HEK293 (cell line): ENCODE data around the gene SNX33.
"Not testable (repeated sequence)": the region's sequence is repeated elsewhere in the genome, so short reads cannot be mapped to it uniquely, and the experiment has no call there.

Experiments used
- CTCF ChIA-PET: fragments of 350-600 bp; formaldehyde crosslinking; extraction: SDS; loops from one replicate; lab custom pipeline; 2021; ENCODE audit warnings: antibody characterized with exemption; lab: Yijun Ruan, JAX
- POLR2A ChIA-PET: fragments of 300-600 bp; formaldehyde crosslinking; extraction: SDS; loops from one replicate; lab custom pipeline; 2020; ENCODE audit warnings: antibody characterized with exemption, inconsistent platforms; lab: Yijun Ruan, JAX
- H3K27ac ChIP-seq: fragments of 200-500 bp; sonication (Bioruptor generic); 2 replicates; pipeline ENCODE4 v1.5.1; 2014; ENCODE audit warnings: low read depth, low read length, control low read depth, inconsistent platforms; ENCODE audit errors: extremely low read depth
- H3K36me3 ChIP-seq, 2 experiments: fragments of 200-500 bp in 1 of 2; sonication (Bioruptor generic) in 1 of 2; 1 replicate in 1 of 2; 2 replicates in 1 of 2; pipeline ENCODE4 v1.5.1; 2014 to 2017; ENCODE audit warnings: inconsistent platforms in 2 of 2, low read length in 2 of 2; ENCODE audit not compliant: control insufficient read depth in 2 of 2, insufficient read depth in 1 of 2
- H3K4me1 ChIP-seq: fragments of 200-500 bp; sonication (Bioruptor generic); 2 replicates; pipeline ENCODE4 v1.5.1; 2014; ENCODE audit warnings: mild to moderate bottlenecking, low read length, inconsistent platforms; ENCODE audit not compliant: control insufficient read depth, insufficient read depth
- H3K4me3 ChIP-seq: 2 replicates; pipeline ENCODE4 v1.5.1; 2011; ENCODE audit warnings: low read depth, mild to moderate bottlenecking, control low read depth, low read length, moderate library complexity
- H3K9me3 ChIP-seq: fragments of 200-500 bp; sonication (Bioruptor generic); 2 replicates; pipeline ENCODE4 v1.5.1; 2014; ENCODE audit warnings: low read depth, low read length, inconsistent platforms; ENCODE audit not compliant: control insufficient read depth, insufficient read depth
- GLIS2 ChIP-seq: fragments of 450-650 bp; formaldehyde crosslinking; IDR thresholded peaks from 2 replicates; pipeline ENCODE4 v1.5.1; 2016; ENCODE audit warnings: missing biosample characterization, missing genetic modification characterization
- KLF17 ChIP-seq: fragments of 450-650 bp; formaldehyde crosslinking; IDR thresholded peaks from 2 replicates; pipeline ENCODE4 v1.5.1; 2016; ENCODE audit warnings: missing biosample characterization, missing genetic modification characterization
- SCRT1 ChIP-seq: fragments of 450-650 bp; formaldehyde crosslinking; IDR thresholded peaks from 2 replicates; pipeline ENCODE4 v1.5.1; 2016; ENCODE audit warnings: missing biosample characterization, missing genetic modification characterization, borderline replicate concordance
- SCRT2 ChIP-seq: fragments of 450-650 bp; formaldehyde crosslinking; IDR thresholded peaks from 2 replicates; pipeline ENCODE4 v1.5.1; 2016; ENCODE audit warnings: missing biosample characterization, missing genetic modification characterization
- ZFP69B ChIP-seq: fragments of 450-650 bp; formaldehyde crosslinking; IDR thresholded peaks from 2 replicates; pipeline ENCODE4 v1.5.1; 2016; ENCODE audit warnings: missing biosample characterization, missing genetic modification characterization
- ZNF398 ChIP-seq: fragments of 450-650 bp; formaldehyde crosslinking; IDR thresholded peaks from 2 replicates; pipeline ENCODE4 v1.5.1; 2017; ENCODE audit warnings: missing biosample characterization, missing genetic modification characterization
- ZNF692 ChIP-seq: fragments of 450-650 bp; formaldehyde crosslinking; IDR thresholded peaks from 2 replicates; pipeline ENCODE4 v1.5.1; 2016; ENCODE audit warnings: missing biosample characterization, missing genetic modification characterization
- ZSCAN4 ChIP-seq: fragments of 450-650 bp; formaldehyde crosslinking; IDR thresholded peaks from 2 replicates; pipeline ENCODE4 v1.5.1; 2017; ENCODE audit warnings: missing biosample characterization, missing genetic modification characterization

Gene SNX33

GRCh38 chr15:75699961-75700874, 52.5 kb downstream of the SNX33 start:
- TF ChIP-seq KLF17 (tag by site-specific recombination) (peak; percentile 53; the same call in 1 of the 2 replicates), ZNF398 (tag by site-specific recombination) (peak; percentile 41; the same call in 1 of the 2 replicates)
- H3K4me3 ChIP-seq, CTCF ChIA-PET, H3K4me1 ChIP-seq, H3K9me3 ChIP-seq, POLR2A ChIA-PET, H3K27ac ChIP-seq, H3K36me3 ChIP-seq: not testable (repeated sequence)

- CTCF ChIA-PET, result not testable (repeated sequence)
Observed at GRCh38 chr15:75701071-75702003, 53.6 kb downstream of the SNX33 start.

GRCh38 chr15:75702436-75702835, 54.7 kb downstream of the SNX33 start:
- no peaks in the 10 kb centered on the region for H3K4me1 ChIP-seq
- no peak overlapping the region for H3K27ac ChIP-seq

More at GRCh38 chr15:75701071-75702003, 53.6 kb downstream of the SNX33 start:
- H3K36me3 ChIP-seq, H3K27ac ChIP-seq, H3K9me3 ChIP-seq, H3K4me3 ChIP-seq, H3K4me1 ChIP-seq, POLR2A ChIA-PET: not testable (repeated sequence)
- peak; percentile 53; the same call in 1 of the 2 replicates for TF ChIP-seq GLIS2 (tag by site-specific recombination)
- TF ChIP-seq SCRT1 (tag by site-specific recombination), result peak; percentile 71; the same call in 1 of the 2 replicates
- peak; percentile 96 for TF ChIP-seq SCRT2 (tag by site-specific recombination)

GRCh38 chr15:75703440-75704262, 55.9 kb downstream of the SNX33 start:
- POLR2A ChIA-PET, H3K27ac ChIP-seq: not testable (repeated sequence)
- CTCF ChIA-PET, result interaction anchor here (0.7 kb wide), 1 partner anchor 228 kb away, joined by 3 read pairs; no protein-coding TSS in a partner anchor

More at GRCh38 chr15:75702436-75702835, 54.7 kb downstream of the SNX33 start:
- peak; percentile 55; the same call in 1 of the 2 replicates for TF ChIP-seq ZNF692 (tag by site-specific recombination)
- TF ChIP-seq ZSCAN4 (tag by site-specific recombination), result no peak
- peak; percentile 77 for TF ChIP-seq ZFP69B (tag by site-specific recombination)
- Histone ChIP-seq H3K36me3 (peaks cover 0 to 2% of the 10 kb centered on the region in 2 experiments; a peak in 1 of 3 replicates), H3K4me3 (no peak overlapping the region), H3K9me3 (no peaks in the 10 kb centered on the region)
- ChIA-PET CTCF (interaction anchor here (0.5 kb wide), 1 partner anchor 380 kb away, joined by 3 read pairs; no protein-coding TSS in a partner anchor), POLR2A (no interaction called here)

More at GRCh38 chr15:75703440-75704262, 55.9 kb downstream of the SNX33 start:
- not testable (repeated sequence) for H3K36me3 ChIP-seq, H3K9me3 ChIP-seq, H3K4me3 ChIP-seq, H3K4me1 ChIP-seq
